Panc1 (cell line): Measurements from ENCODE around the gene MPPED2. TPM values are rescaled to one million over a fixed set of nuclear protein-coding genes. Genes with fewer than 3 reads are reported as not detected.

Source experiments
- ATAC-seq: fragments of 200-7000 bp; cut with Tn5 transposase; 2 replicates; pipeline ENCODE4 v1.9.1; 2020; ENCODE audit warnings: mild to moderate bottlenecking, moderate library complexity
- BruUV-seq: library from RNA; stranded (reverse); fragments of 400-500 nt; replicated peaks from 2 replicates; lab custom pipeline; 2021; lab: Mats Ljungman, UMichigan
- CTCF ChIA-PET: fragments of 300-600 bp; sonication (Branson Sonifier 250); formaldehyde crosslinking; loops from one replicate; lab custom pipeline; 2022; ENCODE audit warnings: antibody characterized with exemption; lab: Charles Lee
- POLR2A ChIA-PET: fragments of 300-600 bp; sonication (Branson Sonifier 250); formaldehyde crosslinking; loops from one replicate; lab custom pipeline; 2022; ENCODE audit warnings: antibody characterized with exemption; lab: Charles Lee
- DNase-seq: peaks from one replicate; pipeline ENCODE4 v3.0.0-alpha.2; 2010; ENCODE audit warnings: low read depth, low spot score
- H3K27ac ChIP-seq: 2 replicates; pipeline ENCODE4 v1.5.1; 2011; ENCODE audit warnings: mild to moderate bottlenecking, low read length, inconsistent platforms
- H3K27me3 ChIP-seq: fragments of 200-500 bp; sonication (Bioruptor generic); 2 replicates; pipeline ENCODE4 v1.6.0; 2014; ENCODE audit warnings: low read length, inconsistent platforms; ENCODE audit not compliant: control insufficient read depth, insufficient read depth
- H3K36me3 ChIP-seq: fragments of 200-500 bp; sonication (Bioruptor generic); 2 replicates; pipeline ENCODE4 v1.5.1; 2014; ENCODE audit warnings: inconsistent platforms, mild to moderate bottlenecking, low read length, moderate library complexity; ENCODE audit not compliant: control insufficient read depth, insufficient read depth
- H3K4me1 ChIP-seq: 2 replicates; pipeline ENCODE4 v1.5.1; 2011; ENCODE audit warnings: inconsistent platforms, mild to moderate bottlenecking, low read length, moderate library complexity; ENCODE audit not compliant: control insufficient read depth, insufficient read depth
- H3K4me3 ChIP-seq, 2 experiments: 2 replicates each; pipeline ENCODE4 v1.5.1; 2011 to 2012; ENCODE audit warnings: low read depth in 2 of 2, low read length in 2 of 2, mild to moderate bottlenecking in 2 of 2, inconsistent platforms in 1 of 2, moderate library complexity in 1 of 2
- H3K9me3 ChIP-seq: fragments of 200-500 bp; sonication (Bioruptor generic); 2 replicates; pipeline ENCODE4 v1.5.1; 2014; ENCODE audit warnings: low read depth, mild to moderate bottlenecking, inconsistent platforms, low read length, moderate library complexity; ENCODE audit not compliant: control insufficient read depth, insufficient read depth
- POLR2AphosphoS5 ChIP-seq: IDR thresholded peaks from 2 replicates; pipeline ENCODE4 v1.6.1; 2012; ENCODE audit warnings: mild to moderate bottlenecking, low read depth, low read length, moderate library complexity
- SIN3A ChIP-seq: IDR thresholded peaks from 2 replicates; pipeline ENCODE4 v1.6.1; 2012; ENCODE audit warnings: low read depth, mild to moderate bottlenecking, low read length, moderate library complexity, borderline replicate concordance; ENCODE audit not compliant: insufficient read depth
- TCF7L2 ChIP-seq: IDR thresholded peaks from 2 replicates; pipeline ENCODE4 v1.6.1; 2011; ENCODE audit warnings: mild to moderate bottlenecking, low read depth, low read length, inconsistent platforms
- in situ Hi-C: cut with HindIII; loops from 2 replicates; pipeline ENCODE4 v1.10.0; 2016; ENCODE audit warnings: low sequenced_read_pairs, low pct_unique_long_range_greater_than_20kb
- intact Hi-C: fragments of 100-400 bp; cut with micrococcal nuclease; formaldehyde crosslinking; loops from one replicate; pipeline ENCODE4 v1.10.0; 2022; ENCODE audit not compliant: unreplicated experiment
- total RNA-seq: library from RNA; stranded (reverse); gene quantifications from one replicate; pipeline ENCODE4 v1.2.1, GENCODE V29; 2021; ENCODE audit not compliant: unreplicated experiment
- TF ChIP-seq, protein P1 (sequence below): fragments of 450-650 bp; IDR thresholded peaks from 2 replicates; pipeline ENCODE4 v1.5.1; 2017; ENCODE audit warnings: mild to moderate bottlenecking
- TF ChIP-seq, protein P2 (sequence below), 2 experiments: IDR thresholded peaks; 2 replicates each; pipeline ENCODE4 v1.6.1; 2011 to 2012; ENCODE audit warnings: low read depth in 2 of 2, control low read depth in 1 of 2, low read length in 1 of 2, mild to moderate bottlenecking in 1 of 2, moderate library complexity in 1 of 2; ENCODE audit not compliant: insufficient read depth in 1 of 2

MPPED2 gene
- total RNA-seq, 1 experiment from 2014 or later = not detected

DNA sequence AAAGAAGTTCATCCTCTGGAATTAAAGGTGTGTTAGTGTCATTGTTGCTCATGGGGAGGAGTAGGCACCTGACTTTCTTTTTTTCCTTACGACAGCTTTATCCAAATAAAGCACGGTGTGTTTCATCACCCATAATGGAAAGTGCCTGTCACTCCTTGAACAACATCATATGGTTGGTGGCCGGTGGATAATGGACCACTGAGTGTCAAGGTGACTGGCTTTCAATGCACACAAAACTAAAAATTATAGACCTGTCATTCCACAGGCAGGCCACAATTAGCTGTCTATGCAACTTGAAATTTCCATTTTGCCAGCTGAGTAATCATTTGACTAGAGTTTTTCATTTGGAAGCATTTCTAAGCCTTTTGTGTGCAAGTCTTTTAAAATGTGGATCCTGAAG lies 45.0 kb upstream of the MPPED2 start:
- BruUV-seq = no TSS peak

DNA sequence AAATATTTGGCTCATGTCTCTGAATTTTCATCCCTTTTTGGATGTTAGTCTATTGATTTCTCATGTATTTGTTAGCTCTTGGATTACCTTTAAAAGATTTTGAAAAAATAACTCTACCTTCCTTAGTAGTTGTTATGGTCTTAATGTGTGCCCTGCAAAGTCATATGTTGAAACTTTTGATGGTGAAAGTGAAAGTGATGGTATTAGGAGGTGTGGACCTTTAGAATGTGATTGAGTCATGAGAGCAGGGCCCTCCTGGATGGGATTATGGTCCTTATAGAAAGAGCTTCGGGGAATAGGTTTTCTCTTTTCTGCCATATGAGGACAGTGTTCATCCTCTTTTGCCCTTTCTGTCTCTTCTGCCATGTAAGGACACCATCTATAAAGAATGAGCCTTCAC lies 33.6 kb upstream of the MPPED2 start:
- intact Hi-C loops = loop anchor here (10.0 kb wide), 1 partner anchor 235 kb away; no protein-coding TSS in a partner anchor
- BruUV-seq = no TSS peak

More for the DNA sequence above, 45.0 kb upstream of the MPPED2 start:
- CTCF ChIA-PET = no interaction called here
- H3K27ac ChIP-seq = no peak overlapping the region
- ATAC-seq (no peak), DNase-seq (no peak)
- no peaks in the 10 kb centered on the region for H3K27me3 ChIP-seq
- POLR2A ChIA-PET = no interaction called here
- H3K9me3 ChIP-seq = no peaks in the 10 kb centered on the region
- H3K36me3 ChIP-seq = no peaks in the 10 kb centered on the region
- intact Hi-C loops (no loop called here), in situ Hi-C loops (no loop called here)
- H3K4me1 ChIP-seq = no peaks in the 10 kb centered on the region
- no peak overlapping the region for H3K4me3 ChIP-seq
- TF ChIP-seq POLR2AphosphoS5 (no peak), TCF7L2 (no peak), SIN3A (no peak)
- TF ChIP-seq, protein P1, sequence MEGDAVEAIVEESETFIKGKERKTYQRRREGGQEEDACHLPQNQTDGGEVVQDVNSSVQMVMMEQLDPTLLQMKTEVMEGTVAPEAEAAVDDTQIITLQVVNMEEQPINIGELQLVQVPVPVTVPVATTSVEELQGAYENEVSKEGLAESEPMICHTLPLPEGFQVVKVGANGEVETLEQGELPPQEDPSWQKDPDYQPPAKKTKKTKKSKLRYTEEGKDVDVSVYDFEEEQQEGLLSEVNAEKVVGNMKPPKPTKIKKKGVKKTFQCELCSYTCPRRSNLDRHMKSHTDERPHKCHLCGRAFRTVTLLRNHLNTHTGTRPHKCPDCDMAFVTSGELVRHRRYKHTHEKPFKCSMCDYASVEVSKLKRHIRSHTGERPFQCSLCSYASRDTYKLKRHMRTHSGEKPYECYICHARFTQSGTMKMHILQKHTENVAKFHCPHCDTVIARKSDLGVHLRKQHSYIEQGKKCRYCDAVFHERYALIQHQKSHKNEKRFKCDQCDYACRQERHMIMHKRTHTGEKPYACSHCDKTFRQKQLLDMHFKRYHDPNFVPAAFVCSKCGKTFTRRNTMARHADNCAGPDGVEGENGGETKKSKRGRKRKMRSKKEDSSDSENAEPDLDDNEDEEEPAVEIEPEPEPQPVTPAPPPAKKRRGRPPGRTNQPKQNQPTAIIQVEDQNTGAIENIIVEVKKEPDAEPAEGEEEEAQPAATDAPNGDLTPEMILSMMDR = no peak
- TF ChIP-seq, protein P2, sequence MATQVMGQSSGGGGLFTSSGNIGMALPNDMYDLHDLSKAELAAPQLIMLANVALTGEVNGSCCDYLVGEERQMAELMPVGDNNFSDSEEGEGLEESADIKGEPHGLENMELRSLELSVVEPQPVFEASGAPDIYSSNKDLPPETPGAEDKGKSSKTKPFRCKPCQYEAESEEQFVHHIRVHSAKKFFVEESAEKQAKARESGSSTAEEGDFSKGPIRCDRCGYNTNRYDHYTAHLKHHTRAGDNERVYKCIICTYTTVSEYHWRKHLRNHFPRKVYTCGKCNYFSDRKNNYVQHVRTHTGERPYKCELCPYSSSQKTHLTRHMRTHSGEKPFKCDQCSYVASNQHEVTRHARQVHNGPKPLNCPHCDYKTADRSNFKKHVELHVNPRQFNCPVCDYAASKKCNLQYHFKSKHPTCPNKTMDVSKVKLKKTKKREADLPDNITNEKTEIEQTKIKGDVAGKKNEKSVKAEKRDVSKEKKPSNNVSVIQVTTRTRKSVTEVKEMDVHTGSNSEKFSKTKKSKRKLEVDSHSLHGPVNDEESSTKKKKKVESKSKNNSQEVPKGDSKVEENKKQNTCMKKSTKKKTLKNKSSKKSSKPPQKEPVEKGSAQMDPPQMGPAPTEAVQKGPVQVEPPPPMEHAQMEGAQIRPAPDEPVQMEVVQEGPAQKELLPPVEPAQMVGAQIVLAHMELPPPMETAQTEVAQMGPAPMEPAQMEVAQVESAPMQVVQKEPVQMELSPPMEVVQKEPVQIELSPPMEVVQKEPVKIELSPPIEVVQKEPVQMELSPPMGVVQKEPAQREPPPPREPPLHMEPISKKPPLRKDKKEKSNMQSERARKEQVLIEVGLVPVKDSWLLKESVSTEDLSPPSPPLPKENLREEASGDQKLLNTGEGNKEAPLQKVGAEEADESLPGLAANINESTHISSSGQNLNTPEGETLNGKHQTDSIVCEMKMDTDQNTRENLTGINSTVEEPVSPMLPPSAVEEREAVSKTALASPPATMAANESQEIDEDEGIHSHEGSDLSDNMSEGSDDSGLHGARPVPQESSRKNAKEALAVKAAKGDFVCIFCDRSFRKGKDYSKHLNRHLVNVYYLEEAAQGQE (IDR thresholded peaks at IDR 0.05; ENCODE audit: insufficient read depth in 1 of 2, low read depth in 2 of 2, low read length in 1 of 2) = no peak

More for the DNA sequence above, 33.6 kb upstream of the MPPED2 start:
- Histone ChIP-seq H3K4me1 (no peaks in the 10 kb centered on the region), H3K27ac (no peak overlapping the region), H3K27me3 (no peaks in the 10 kb centered on the region), H3K9me3 (no peaks in the 10 kb centered on the region), H3K36me3 (no peaks in the 10 kb centered on the region), H3K4me3 (no peak overlapping the region)
- TF ChIP-seq POLR2AphosphoS5 = no peak
- TF ChIP-seq, protein P2 (IDR thresholded peaks at IDR 0.05; ENCODE audit: insufficient read depth in 1 of 2, low read depth in 2 of 2, low read length in 1 of 2) = no peak
- no peak for TF ChIP-seq TCF7L2
- no peak for TF ChIP-seq SIN3A
- TF ChIP-seq, protein P1 = no peak
- no peak for ATAC-seq
- POLR2A ChIA-PET = no interaction called here
- in situ Hi-C loops = no loop called here
- CTCF ChIA-PET = no interaction called here
- DNase-seq = no peak
